ENCODE results near the gene IRX5.

Gene IRX5

DNA sequence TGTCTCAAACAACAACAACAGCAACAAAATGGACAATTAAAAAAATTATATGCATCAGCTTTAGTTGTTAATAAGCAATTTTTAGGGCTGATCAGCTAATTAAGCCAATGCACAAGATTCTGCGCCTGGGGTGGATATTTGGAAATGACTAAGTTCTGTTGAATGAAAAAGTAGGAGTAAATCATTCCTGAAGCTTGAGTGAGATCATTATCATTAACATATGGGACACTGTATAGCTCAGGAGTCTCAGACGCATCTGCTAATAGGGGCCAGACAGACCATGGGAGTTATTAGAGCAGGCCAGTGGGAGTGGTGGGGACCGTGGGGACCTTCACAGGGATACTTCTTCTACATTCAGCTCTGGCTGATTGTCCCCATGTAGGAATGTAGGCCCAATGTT lies 22.8 kb downstream of the IRX5 start:
- no peak for DNase-seq

DNA sequence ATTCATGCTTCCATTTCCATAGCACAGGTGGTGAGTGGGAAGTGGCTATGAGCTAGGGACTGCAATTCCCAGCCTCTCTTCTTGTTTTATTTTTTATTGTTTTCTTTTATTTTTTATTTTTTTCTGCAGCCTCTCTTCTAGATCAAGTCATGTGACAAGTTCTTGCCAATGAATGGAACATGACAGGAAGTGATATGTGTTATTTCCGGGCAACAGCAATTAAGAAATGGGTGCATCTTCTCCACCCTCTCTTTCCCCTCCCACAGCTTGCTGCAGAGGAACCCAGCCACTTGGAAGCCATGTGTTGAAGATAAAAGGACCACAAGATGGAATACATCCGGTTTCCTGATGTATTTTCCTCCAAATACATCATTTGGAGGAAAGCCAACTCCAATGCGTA lies 23.6 kb downstream of the IRX5 start:
- DNase-seq = no peak

DNA sequence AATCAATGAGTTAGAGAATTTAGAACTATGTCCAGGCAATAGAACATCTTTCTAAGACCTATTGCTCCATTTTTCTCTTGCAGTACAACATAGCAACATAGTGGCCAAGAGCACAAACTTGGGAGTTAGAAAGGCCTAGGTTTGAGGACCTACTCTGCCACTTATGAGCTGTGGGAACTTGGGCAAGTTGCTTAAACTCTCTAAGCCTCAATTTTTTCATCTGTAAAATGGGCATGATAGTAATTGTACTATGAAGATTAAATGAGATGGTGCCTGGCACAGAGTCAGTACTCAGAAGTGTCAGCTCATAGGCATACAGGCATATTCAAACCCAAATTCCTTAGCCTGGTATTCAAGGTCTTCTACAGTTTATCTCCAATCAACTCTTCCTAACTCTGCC lies 25.1 kb downstream of the IRX5 start:
- DNase-seq = no peak

DNA sequence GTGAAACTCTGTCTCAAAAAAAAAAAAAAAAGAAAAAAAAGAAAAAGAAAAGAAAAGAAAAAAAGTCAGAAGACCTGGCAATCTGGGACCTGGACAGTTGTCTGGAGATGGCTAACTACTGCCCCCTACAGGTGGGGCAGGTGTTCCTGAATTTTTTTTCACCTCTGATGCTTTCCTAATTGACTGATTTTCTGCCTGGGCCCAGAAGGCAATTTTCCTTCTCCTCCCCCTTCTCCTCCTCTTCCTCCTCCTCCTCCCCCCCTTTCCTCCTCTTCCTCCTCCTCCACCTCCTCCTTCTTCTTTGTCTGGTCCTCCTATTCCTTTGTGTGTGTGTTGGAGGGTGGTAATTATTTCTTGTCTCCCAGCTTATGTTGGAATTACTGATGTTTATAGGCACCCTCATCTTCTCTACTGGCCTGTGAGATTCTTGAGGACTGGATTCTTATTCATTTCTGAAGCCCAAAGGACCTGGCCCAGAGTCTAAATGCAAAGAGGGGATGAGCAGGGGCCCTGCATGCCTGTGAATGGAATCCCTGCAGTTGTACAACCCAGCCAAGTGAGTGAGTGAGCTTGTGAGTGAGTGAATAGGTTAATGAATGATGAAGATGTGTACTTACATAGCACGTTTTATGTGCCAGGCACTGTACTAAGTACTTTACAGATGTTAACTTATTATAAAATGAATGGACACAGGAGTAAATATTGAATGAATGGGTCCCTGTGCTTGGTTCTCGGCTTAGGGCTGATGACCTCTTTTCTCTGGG lies 26.9 kb downstream of the IRX5 start:
- no peak for DNase-seq

DNA sequence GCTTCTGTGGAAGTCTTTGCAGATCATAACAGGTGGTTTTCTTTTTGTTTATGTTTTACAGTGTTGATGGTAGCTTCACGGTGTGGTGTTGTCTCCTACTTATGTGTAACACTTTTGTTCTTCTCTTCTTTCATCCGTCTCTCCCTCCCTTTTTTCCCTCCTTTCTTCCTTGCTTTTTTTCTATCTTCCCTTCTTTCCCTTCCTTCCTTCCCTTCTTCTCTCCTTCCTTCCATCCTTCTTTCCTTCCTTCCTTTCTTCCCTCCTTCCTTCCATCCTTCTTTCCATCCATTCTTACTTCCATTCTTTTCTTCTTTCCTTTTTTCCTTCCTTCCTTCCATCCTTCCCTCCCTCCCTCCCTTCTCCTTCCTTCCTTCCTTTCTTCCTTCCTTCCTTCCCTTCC lies 31.4 kb downstream of the IRX5 start:
- DNase-seq = no peak

DNA sequence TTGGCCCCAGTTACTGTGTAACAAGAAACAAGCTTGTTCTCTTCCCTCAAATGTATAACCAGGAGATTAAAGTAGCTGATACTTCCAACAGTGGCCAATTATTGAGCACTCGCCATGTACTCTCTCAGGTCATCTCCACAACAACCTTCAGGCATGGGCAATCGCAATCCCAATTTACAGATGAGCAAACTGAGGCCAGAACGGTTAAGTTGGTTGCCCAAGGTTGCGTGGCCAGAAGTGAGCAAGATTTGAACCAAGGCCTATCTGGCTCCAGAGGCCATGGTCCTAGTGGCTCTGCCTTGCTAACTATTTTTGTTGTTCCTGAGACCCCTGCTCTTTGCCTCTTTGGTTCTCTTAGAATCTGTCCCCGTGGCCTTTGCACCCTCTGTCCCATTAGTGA lies 33.6 kb downstream of the IRX5 start:
- DNase-seq = no peak

DNA sequence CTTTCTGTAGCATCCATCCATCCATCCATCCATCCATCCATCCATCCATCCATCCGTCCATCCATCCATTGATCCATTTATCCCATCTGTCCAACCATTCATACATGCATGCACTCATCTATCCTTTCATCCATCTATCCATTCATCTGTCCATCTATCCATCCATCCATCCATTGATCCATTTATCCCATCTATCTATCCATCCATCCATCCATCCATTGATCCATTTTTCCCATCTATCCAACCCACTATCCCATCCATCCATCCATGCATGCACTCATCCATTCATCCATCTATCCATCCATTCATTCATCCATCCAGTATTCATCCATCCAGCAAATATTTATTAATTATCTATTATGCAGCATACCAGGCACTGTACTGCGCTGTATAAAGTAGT lies 34.8 kb downstream of the IRX5 start:
- DNase-seq = no peak

DNA sequence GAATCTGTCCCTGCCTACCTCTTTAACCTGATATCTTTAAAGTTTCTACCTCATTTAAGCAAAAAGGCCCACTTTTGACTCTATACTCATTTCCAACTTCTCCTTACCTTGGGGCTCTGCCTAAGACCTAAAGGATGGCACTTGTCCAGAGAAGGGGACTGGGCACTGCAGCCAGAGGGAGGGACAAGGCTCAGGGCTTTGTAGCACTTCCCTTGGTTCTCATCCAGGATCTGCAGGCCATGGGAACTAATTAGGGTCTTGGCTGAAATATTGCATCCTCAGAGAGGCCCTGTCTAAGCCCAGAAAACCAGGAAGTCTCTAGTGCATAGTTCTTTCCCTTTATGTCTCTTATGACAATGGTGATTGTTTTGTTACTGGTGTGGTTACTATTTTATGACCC lies 37.3 kb downstream of the IRX5 start:
- DNase-seq = no peak

DNA sequence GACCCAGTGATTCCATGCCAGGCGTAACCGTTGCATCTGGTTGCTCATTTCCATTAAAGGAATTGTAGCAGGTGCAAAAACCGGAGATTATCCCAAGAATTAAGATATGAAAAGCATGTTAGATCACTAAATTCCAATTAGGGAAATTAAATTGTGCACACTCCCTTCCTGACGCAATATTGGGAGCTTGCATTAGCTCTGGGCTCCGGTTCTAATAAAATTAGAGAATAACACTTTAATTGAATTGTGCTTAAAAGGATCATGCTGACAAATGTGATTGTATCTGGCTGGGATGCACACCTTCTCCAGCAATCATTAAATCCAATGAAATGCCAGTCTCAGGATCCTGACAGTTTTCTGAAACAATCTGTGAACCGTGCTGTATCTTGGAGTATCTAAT lies 38.1 kb downstream of the IRX5 start:
- DNase-seq = no peak

DNA sequence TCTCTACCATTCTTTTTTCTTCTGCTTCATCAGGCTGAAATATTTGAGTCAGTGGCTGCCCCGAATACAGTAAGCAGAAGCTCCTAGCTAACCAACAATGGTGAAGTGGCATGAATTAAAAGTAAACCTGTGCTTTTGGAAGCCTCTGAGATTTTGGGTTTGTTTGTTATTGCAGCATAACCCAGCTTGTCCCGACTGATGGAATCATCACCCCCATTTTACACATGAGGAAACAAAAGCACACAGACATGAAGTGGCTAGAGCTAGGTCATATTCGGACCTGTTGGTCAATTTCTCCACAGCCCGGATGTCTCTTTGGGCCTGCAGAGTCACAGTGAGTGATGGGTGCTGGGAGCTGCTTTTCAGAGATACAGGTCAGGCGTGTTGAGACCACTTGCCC lies 39.4 kb downstream of the IRX5 start:
- no peak for DNase-seq

DNA sequence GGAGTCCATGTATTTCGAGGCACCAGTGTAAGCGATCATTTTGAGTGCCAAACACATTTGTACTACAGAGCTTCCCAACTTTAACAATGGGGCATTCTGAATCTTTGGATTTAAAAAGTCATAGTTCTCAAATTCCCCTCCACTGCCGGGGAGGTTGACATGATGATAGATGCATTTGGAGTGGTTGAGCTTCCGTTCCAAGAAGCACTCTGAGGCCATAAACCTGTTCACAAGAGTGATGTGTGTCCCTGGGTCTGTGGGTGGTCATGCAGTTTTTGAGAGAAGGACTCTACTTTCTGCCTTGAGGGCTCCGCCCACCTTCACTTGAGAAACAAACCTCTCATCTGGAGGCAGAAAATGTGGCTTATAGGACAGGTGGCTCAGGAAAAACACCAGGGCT lies 43.7 kb downstream of the IRX5 start:
- DNase-seq = no peak

DNA sequence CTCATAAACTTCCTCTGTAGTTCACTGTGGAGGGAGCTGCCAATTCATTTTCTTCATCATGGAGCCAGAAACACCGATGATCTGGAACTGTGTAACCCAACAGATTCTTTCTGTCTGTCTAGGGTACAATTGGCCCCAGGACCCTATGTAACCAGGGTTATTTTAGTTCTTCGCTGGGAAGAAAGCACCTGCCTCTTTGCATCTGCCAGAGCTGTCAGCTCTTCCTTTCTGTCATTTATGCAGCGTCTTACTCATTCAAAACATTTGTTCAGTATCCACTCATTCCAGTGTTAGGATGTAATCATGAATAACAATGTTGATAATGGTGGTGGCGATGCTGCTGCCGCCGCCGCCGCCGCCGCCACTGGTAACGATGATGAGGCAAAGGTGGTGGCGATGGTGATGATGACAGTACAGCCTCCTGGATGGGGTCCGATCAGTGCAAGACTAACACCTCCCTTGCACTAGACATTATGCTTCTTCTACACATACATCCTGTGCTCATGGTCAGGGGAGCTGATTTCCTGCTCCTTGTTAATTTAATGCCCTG lies 46.1 kb downstream of the IRX5 start:
- no peak for DNase-seq

DNA sequence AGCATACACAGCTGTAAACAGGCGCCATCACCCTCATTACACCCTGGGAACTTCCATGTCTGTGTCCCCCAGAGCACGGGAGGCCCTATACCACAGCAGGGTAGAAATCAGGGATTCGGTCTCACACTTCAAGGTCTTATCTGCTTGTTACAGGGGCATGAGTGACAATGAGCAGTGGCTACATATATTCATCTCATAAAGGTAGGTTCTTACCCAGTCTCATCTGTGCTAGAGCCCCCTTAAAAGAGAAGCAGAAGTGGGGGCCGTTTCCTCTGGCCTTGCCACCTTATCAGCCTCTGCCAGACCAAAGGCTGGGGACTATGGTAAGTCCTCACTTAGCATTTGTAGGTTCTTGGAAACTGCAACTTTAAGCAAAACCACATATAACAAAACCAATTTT lies 46.5 kb downstream of the IRX5 start:
- no peak for DNase-seq

DNA sequence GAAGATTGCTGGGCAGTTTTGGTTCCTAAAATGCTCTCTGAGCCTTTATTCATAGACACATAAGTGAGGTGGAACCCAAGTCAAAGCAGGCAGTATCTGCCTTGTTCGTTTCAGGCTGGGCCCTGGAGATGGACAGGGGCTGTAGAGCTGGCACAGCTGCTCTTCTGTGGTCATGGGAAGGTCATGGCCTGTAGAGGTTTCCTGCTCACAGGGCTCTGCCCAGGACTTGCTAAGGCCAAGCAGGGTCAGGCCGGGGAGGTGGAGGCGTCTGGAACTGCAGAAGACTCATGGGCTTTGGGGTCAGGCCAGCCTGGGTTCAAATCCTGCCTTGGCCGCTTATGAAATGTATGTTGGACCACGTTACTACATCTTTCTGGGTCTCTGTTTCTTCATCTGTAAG lies 50.2 kb downstream of the IRX5 start:
- no peak for DNase-seq
